Measurements from ENCODE around the gene TOMM40L.

TOMM40L gene

DNA sequence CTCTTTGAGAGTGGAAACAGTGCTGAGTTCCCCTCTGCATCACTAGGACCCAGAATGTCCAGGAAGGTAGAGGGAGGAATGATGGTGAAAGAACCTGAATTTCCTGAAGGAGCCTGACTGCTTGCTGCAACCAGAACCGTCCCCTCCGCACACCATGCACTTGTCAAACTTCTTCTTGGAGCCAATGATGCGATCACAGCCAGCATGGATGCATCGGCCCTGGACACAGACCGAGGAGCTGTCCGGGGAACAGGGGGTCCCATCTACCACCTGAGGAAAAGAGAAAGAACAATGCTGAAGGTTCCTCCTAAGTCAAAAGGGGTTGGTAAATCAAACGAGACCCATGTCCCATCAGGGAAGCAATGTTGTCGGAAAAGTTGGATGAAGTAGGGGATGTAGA, 33.9 kb upstream of the TOMM40L start:
- no peak overlapping the region for H3K27ac ChIP-seq

DNA sequence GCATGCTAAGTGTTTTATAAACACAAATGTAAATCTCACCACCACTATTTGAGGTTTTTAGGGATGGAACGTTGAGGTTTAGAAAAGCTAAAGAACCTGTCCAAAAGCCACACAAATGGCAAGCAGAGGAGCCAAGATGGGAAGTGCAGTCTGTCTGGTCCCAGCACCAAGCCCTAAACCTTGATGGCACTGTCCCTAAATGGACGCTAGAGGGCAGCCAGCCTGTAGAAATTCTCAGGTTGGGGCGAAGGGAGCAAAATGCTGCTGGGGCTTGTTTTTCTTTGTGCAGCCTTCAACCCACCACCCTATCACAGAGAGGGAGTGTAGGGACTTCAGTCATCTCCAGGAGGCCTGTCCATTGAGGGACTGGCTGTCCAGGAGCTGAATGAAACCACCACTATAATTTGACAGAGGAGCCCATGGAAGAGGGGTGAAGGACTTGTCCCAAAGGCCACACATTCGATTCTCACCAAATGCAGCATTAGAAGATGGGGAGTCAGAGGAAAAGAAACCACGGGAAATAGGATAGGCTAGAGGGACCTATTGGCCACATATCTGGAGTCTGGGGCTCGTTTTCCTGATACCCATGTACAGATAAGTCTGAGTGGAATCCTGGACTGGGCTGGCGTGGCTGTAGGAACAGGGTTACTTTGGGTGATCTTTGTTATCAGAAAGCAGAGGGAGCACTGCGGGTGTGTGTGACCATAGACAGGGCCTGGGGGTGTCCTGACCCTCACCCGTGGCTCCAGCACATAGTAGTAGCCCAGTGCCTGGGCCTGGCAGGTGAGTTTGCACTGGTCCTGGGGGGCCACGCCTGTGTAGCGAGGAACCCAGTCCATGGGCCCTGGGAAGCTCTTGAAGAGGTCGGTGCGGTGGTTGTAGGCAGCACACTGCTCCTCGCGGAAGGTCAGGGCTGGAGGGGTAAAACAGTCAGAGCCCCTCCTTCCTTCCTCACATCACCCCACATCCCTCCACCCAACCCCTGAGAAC, 33.1 kb upstream of the TOMM40L start:
- no peak overlapping the region for H3K27ac ChIP-seq
- TF ChIP-seq, protein P1, sequence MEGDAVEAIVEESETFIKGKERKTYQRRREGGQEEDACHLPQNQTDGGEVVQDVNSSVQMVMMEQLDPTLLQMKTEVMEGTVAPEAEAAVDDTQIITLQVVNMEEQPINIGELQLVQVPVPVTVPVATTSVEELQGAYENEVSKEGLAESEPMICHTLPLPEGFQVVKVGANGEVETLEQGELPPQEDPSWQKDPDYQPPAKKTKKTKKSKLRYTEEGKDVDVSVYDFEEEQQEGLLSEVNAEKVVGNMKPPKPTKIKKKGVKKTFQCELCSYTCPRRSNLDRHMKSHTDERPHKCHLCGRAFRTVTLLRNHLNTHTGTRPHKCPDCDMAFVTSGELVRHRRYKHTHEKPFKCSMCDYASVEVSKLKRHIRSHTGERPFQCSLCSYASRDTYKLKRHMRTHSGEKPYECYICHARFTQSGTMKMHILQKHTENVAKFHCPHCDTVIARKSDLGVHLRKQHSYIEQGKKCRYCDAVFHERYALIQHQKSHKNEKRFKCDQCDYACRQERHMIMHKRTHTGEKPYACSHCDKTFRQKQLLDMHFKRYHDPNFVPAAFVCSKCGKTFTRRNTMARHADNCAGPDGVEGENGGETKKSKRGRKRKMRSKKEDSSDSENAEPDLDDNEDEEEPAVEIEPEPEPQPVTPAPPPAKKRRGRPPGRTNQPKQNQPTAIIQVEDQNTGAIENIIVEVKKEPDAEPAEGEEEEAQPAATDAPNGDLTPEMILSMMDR (IDR thresholded peaks at IDR 0.05): peak; percentile 99
- no peak for TF ChIP-seq ZFX (IDR thresholded peaks at IDR 0.05; ENCODE audit: borderline replicate concordance)

More for the DNA sequence above, 33.9 kb upstream of the TOMM40L start:
- TF ChIP-seq, protein P1 (IDR thresholded peaks at IDR 0.05): no peak
- no peak for TF ChIP-seq ZFX (IDR thresholded peaks at IDR 0.05; ENCODE audit: borderline replicate concordance)

DNA sequence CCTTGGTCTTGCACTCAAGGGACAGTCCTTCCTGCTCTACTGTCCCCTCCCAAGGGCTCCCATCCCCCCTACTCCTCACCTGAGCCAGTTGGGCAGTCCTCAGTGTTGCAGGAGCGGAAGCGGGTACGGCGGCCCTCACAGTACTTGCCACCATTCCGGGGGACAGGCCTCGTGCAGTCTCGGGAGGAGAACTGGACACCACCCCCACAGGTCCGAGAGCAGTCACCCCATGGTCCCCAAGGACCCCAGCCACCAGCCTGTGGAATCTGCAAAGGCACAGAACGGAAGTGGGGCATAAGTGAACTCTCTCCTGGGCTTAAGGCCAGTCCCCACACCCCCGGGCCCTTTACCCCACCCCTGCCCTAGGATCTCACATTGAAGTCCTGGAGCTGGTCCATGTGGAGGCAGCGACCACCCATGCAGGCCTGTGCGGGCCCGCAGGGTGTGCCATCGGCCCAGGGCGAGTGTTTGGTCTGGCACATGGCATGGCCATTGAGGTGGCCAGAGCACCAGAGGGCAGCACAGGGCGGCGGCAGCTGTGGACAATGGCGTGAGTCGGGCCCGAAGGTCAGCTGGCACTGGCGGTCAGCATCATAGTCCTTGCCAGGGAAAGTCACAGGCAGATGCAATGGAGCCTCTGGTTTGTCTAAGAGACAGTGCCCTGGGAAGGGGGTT, 32.2 kb upstream of the TOMM40L start:
- H3K27ac ChIP-seq: no peak overlapping the region
- TF ChIP-seq, protein P1 (IDR thresholded peaks at IDR 0.05): peak; percentile 32; the same call in 1 of the 2 replicates
- no peak for TF ChIP-seq ZFX (IDR thresholded peaks at IDR 0.05; ENCODE audit: borderline replicate concordance)

DNA sequence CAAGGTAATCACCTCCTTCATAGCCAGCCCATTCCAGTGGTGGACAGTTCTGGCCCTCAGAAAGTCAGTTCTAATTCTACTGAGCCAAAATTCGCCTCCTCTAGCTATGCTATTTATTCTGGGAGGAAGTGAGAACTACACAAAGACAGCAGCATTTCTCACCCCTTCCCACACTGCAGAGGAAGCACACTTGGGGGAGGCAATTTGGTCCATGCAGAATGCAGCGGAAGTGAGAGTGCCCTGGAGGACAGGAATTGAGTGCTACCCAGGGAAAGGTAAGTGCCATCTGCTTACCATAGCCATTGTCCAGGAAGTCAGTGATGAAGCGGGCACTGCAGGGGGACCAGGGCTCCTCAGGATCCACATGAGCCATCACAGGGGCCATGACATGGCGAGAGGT, 30.7 kb upstream of the TOMM40L start:
- H3K27ac ChIP-seq: no peak overlapping the region
- TF ChIP-seq ZFX (IDR thresholded peaks at IDR 0.05; ENCODE audit: borderline replicate concordance): no peak
- TF ChIP-seq, protein P1 (IDR thresholded peaks at IDR 0.05): no peak

DNA sequence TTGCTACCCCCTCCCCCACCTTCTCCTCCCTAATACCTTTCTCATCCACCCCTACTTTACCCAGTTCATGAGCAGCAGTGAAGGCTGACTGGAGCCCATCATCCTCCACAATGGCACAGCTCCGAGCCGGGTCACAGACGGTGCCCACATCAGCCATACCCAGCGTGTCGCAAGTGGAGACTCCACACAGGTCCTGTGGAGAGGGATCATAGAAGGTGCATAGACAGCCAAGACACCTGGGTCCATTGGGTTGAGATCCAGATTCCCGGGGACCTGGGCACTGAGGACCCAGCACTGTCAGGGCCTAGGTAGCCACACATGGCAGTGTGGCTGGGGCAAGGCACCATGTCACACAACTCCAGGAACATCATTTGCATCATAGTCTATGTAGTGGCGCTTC, 29.7 kb upstream of the TOMM40L start:
- TF ChIP-seq, protein P1 (IDR thresholded peaks at IDR 0.05): no peak
- no peak for TF ChIP-seq ZFX (IDR thresholded peaks at IDR 0.05; ENCODE audit: borderline replicate concordance)
- no peak overlapping the region for H3K27ac ChIP-seq

DNA sequence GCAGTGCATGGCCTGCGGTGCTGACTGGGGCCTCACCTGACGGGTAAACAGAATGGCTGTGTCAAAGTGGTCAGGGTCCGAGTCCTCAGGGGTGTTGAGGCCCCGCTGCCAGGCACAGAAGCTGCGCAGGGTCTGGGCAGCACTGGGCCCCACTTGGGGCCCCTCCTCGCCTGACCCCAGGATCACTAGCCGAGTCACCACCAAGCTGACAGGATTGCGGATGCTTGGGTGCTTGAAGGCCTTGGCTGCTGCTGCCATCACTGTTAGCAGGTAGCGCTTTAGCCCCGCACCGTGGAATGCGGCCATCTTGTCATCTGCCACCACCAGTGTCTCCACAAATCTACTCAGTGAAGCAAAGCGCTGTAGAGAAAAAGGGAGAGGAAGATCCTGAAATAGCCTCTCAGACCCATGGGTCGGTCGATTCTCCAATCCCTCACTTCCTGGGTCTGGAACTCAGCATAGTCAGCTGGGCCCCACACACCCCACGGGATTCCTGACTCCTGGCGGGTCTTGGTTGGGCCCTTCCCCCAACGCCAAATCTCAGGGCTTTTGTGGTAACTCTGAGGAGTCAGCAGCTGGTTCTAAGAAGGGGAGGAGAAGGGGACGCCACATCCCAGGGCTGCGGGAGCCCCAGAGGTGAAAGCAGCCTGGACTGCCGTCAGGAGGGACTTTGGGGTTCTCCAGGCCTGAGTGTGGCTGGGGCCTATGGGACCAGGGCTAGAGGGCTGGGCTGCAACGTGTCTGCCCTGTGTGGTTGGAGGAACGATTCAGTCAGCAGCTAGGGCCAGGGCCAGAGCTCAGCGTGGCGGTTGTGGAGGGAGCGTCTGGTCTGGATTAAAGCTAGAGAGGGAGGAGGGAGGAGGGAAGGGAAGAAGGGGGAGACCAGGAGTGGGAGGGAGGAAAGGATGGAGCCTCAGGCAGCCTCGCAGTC, 29.1 kb upstream of the TOMM40L start:
- TF ChIP-seq, protein P1 (IDR thresholded peaks at IDR 0.05): no peak
- TF ChIP-seq ZFX (IDR thresholded peaks at IDR 0.05; ENCODE audit: borderline replicate concordance): no peak
- H3K27ac ChIP-seq: no peak overlapping the region
